MM.1S (cell line): Measurements from ENCODE around the gene NOXRED1.

Experiments used
- CTCF ChIP-seq: fragments of 300-600 bp; sonication (generic); IDR thresholded peaks from 2 replicates; pipeline ENCODE4 v1.5.1; 2016; ENCODE audit warnings: antibody characterized with exemption, low read length, mixed read lengths
- EZH2 ChIP-seq: fragments of 300-600 bp; sonication (generic); optimal IDR thresholded peaks from 2 replicates; pipeline ENCODE3; 2017; ENCODE audit warnings: low read depth, mild to moderate bottlenecking, antibody characterized with exemption, low read length, mixed read lengths

- TF ChIP-seq CTCF = no peak
- TF ChIP-seq EZH2 = no peak
Measured at GRCh38 chr14:77424862-77425261, 1.5 kb upstream of the NOXRED1 start.
